Karpas-422 (cell line): Measurements from ENCODE around the gene HK3. TPM values are rescaled to one million over a fixed set of nuclear protein-coding genes. Genes with fewer than 3 reads are reported as not detected.

Source experiments
- DNase-seq: peaks from one replicate; pipeline ENCODE4 v3.0.0-alpha.2; 2015
- H2AFZ ChIP-seq: fragments of 200-600 bp; sonication (generic); 2 replicates; pipeline ENCODE4 v1.6.1; 2014; ENCODE audit warnings: antibody characterized with exemption, low read length, mixed read lengths
- H3K27ac ChIP-seq: fragments of 200-600 bp; sonication (generic); 2 replicates; pipeline ENCODE4 v1.5.1; 2014; ENCODE audit warnings: mild to moderate bottlenecking, low read length, moderate library complexity
- H3K27me3 ChIP-seq: fragments of 200-600 bp; sonication (generic); 2 replicates; pipeline ENCODE4 v1.6.1; 2014; ENCODE audit warnings: low read length, mixed read lengths
- H3K36me3 ChIP-seq: fragments of 200-600 bp; sonication (generic); 2 replicates; pipeline ENCODE4 v1.6.1; 2014; ENCODE audit warnings: low read length, mixed read lengths; ENCODE audit not compliant: insufficient read depth
- H3K4me1 ChIP-seq: fragments of 200-600 bp; sonication (generic); 2 replicates; pipeline ENCODE4 v1.6.1; 2014; ENCODE audit warnings: mild to moderate bottlenecking, low read length, mixed read lengths
- H3K4me2 ChIP-seq: fragments of 200-600 bp; sonication (generic); 2 replicates; pipeline ENCODE4 v1.6.1; 2014; ENCODE audit warnings: low read length, low read depth, mild to moderate bottlenecking; ENCODE audit not compliant: poor library complexity, severe bottlenecking
- H3K4me3 ChIP-seq: fragments of 200-600 bp; sonication (generic); 2 replicates; pipeline ENCODE4 v1.5.1; 2014; ENCODE audit warnings: mild to moderate bottlenecking, antibody characterized with exemption, low read length, mixed read lengths
- H3K79me2 ChIP-seq: fragments of 200-600 bp; sonication (generic); 2 replicates; pipeline ENCODE4 v1.6.1; 2014; ENCODE audit warnings: mild to moderate bottlenecking, low read length, mixed read lengths
- H3K9ac ChIP-seq: fragments of 200-600 bp; sonication (generic); 2 replicates; pipeline ENCODE4 v1.6.0; 2014; ENCODE audit warnings: low read length
- H3K9me2 ChIP-seq: fragments of 200-600 bp; sonication (generic), shearing (Covaris generic); replicated peaks from 2 replicates; pipeline ENCODE4 v1.6.0; 2014; ENCODE audit warnings: mild to moderate bottlenecking, low read length, moderate library complexity; ENCODE audit not compliant: insufficient read depth
- H3K9me3 ChIP-seq: fragments of 300-700, 200-600 bp; sonication (generic); 2 replicates; pipeline ENCODE4 v1.6.1; 2014; ENCODE audit warnings: low read length, mixed read lengths
- H4K20me1 ChIP-seq: fragments of 200-600 bp; sonication (generic); 2 replicates; pipeline ENCODE4 v1.6.1; 2014; ENCODE audit warnings: mild to moderate bottlenecking, antibody characterized with exemption, low read length, low read depth; ENCODE audit not compliant: insufficient read depth
- total RNA-seq: library from RNA; depleted of rRNA; stranded (reverse); fragments of >200 nt; shearing (Covaris generic); gene quantifications from 2 replicates; pipeline ENCODE4 v1.2.3, GENCODE V29; 2014; ENCODE audit warnings: low replicate concordance

HK3 gene
- total RNA-seq, 1 experiment from 2014 or later: not detected

GRCh38 chr5:176878463-176878862, 20.7 kb downstream of the HK3 start:
- H3K9me3 ChIP-seq: no peaks in the 10 kb centered on the region
- H3K4me2 ChIP-seq: no peak overlapping the region
- peaks cover 2% of the 10 kb centered on the region; the same call in 1 of the 2 replicates for H4K20me1 ChIP-seq
- H3K4me1 ChIP-seq: no peaks in the 10 kb centered on the region
- no peak for DNase-seq
- H3K36me3 ChIP-seq: no peaks in the 10 kb centered on the region
- no peaks in the 10 kb centered on the region for H3K79me2 ChIP-seq
- H3K27ac ChIP-seq: no peak overlapping the region
- H3K27me3 ChIP-seq: no peaks in the 10 kb centered on the region
- no peak overlapping the region for H3K9ac ChIP-seq
- H3K4me3 ChIP-seq: no peak overlapping the region
- no peaks in the 10 kb centered on the region for H3K9me2 ChIP-seq
- H2AFZ ChIP-seq: no peak overlapping the region

DNA sequence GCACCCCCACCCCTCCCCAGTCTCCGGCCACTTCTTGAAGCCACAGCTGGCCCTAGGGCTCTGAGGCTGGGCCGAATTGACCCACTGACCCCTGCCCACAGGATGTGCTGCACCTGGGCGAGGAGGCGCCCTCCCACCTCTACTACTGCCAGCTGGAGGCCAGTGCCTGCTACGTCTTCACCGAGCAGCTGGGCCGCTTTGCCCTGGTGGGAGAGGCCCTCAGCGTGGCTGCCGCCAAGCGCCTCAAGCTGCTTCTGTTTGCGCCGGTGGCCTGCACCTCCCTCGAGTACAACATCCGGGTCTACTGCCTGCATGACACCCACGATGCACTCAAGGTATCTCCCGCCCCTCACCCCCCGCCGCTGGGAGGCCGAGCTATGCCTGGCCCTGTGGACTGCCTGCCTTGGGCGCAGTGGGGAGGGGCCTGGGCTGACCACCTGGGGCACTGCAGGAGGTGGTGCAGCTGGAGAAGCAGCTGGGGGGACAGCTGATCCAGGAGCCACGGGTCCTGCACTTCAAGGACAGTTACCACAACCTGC, 21.3 kb downstream of the HK3 start:
- no peaks in the 10 kb centered on the region for H3K4me1 ChIP-seq

DNA sequence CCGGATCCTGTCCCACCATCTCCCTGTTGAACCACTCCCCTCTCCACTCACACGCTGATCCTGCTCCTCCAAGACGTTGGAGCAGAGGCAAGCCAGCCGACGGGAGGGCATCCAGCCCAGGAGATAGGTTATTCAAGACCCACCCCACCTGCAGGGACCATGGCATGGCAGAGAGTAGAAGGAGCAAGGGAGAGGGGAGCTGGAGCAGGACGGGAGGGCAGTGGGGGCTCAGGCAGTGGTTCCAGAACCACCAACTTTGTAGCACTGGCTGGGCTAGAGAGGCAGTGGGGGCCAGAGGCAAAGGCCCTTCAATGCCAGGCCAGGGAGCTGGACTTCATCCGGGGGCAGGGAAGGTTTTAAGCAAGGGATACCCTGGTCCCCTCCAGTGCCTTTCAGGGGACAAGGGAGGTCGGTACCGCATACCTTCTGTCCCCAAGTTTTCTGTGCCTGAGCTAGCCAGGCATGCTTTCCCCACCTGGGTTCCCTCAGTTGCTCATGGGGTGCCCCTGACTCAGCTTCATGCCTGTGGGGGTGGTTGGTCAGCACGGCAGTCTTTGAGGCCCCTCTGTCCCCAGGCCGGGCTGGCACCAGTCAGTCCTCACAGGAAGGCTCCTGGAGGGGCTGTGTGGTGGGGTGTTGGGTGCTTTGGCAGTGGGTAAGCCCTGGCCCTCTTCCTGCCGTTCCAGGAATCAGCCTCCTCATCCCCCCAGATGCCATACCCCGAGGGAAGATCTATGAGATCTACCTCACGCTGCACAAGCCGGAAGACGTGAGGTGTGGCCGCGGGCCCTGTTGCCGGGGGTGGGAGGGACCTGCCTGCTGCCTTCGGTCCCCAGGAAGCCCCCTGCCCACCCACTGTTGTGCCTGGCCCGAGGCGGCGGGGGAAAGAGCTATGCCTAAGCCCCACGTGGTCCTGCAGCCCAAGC, 22.4 kb downstream of the HK3 start:
- DNase-seq: no peak
- Histone ChIP-seq H2AFZ (no peak overlapping the region), H3K27ac (no peak overlapping the region), H3K4me2 (no peak overlapping the region), H4K20me1 (no peaks in the 10 kb centered on the region; the same call in 1 of the 2 replicates), H3K79me2 (no peaks in the 10 kb centered on the region), H3K4me1 (no peaks in the 10 kb centered on the region), H3K27me3 (no peaks in the 10 kb centered on the region), H3K9ac (no peak overlapping the region), H3K9me3 (no peaks in the 10 kb centered on the region), H3K4me3 (no peak overlapping the region), H3K9me2 (no peaks in the 10 kb centered on the region), H3K36me3 (no peaks in the 10 kb centered on the region)

More for the DNA sequence above, 21.3 kb downstream of the HK3 start:
- Histone ChIP-seq H3K4me3 (no peak overlapping the region), H3K9me3 (no peaks in the 10 kb centered on the region), H3K36me3 (no peaks in the 10 kb centered on the region), H3K27me3 (no peaks in the 10 kb centered on the region), H4K20me1 (peaks cover 2% of the 10 kb centered on the region; the same call in 1 of the 2 replicates), H2AFZ (no peak overlapping the region), H3K4me2 (no peak overlapping the region), H3K79me2 (no peaks in the 10 kb centered on the region), H3K9ac (no peak overlapping the region), H3K9me2 (no peaks in the 10 kb centered on the region), H3K27ac (no peak overlapping the region)
- DNase-seq: no peak

GRCh38 chr5:176875783-176876505, 23.2 kb downstream of the HK3 start:
- H3K9ac ChIP-seq: no peak overlapping the region
- no peaks in the 10 kb centered on the region for H3K9me2 ChIP-seq
- no peaks in the 10 kb centered on the region for H3K36me3 ChIP-seq
- DNase-seq: no peak
- no peak overlapping the region for H2AFZ ChIP-seq
- H3K4me3 ChIP-seq: no peak overlapping the region
- H3K4me2 ChIP-seq: no peak overlapping the region
- no peaks in the 10 kb centered on the region for H3K9me3 ChIP-seq
- no peak overlapping the region for H3K27ac ChIP-seq
- H3K27me3 ChIP-seq: no peaks in the 10 kb centered on the region
- H3K4me1 ChIP-seq: no peaks in the 10 kb centered on the region
- no peaks in the 10 kb centered on the region; the same call in 1 of the 2 replicates for H4K20me1 ChIP-seq
- no peaks in the 10 kb centered on the region for H3K79me2 ChIP-seq

DNA sequence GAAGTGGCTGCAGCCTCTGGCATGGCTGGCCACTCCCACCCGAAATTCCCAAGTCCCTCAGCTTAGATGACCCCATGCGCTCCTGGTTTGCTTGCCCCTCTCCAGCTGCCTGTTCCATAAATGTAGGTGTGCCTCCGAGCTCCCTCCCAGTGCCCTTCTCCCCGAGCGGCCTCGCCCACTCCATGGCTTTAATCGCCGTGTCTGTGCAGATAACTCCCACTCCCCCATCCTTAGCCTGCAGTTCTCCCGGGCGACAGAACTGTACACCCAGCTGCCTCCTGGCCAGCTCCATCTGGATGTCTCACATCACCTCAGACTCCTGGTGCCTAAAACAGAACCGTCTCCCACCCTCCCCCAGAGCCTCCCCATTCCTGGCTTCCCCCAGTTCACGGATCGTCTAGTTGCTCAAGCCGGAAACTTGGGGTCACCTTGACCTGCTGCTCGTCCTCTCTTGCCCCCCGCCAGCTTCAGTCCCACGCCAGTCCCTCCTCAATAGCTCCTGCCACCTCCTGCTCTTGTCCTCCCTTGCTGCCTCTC, 24.1 kb downstream of the HK3 start:
- Histone ChIP-seq H4K20me1 (no peaks in the 10 kb centered on the region; the same call in 1 of the 2 replicates), H2AFZ (no peak overlapping the region), H3K27ac (no peak overlapping the region), H3K4me1 (no peaks in the 10 kb centered on the region), H3K79me2 (no peaks in the 10 kb centered on the region), H3K4me3 (no peak overlapping the region), H3K9me3 (no peaks in the 10 kb centered on the region), H3K36me3 (no peaks in the 10 kb centered on the region), H3K9me2 (no peaks in the 10 kb centered on the region), H3K27me3 (no peaks in the 10 kb centered on the region), H3K9ac (no peak overlapping the region), H3K4me2 (no peak overlapping the region)
- no peak for DNase-seq

DNA sequence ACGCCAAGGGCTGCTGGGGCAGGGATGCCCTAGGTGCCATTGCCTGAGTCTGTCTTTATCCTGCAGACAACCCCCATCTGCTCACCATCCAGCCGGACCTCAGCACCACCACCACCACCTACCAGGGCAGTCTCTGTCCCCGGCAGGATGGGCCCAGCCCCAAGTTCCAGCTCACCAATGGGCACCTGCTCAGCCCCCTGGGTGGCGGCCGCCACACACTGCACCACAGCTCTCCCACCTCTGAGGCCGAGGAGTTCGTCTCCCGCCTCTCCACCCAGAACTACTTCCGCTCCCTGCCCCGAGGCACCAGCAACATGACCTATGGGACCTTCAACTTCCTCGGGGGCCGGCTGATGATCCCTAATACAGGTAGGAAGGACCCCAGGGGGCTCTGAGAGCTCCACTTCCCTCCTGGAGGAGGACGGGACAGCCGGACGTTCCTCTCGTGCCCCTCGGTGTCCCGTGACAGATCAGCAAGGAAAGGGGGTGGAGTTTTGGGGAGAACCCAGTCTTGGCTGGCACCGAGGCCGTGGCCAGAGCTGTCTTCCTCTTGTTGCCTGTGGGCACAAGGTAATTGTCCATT, 24.9 kb downstream of the HK3 start:
- Histone ChIP-seq H3K9me2 (no peaks in the 10 kb centered on the region), H3K4me2 (no peak overlapping the region), H3K4me3 (no peak overlapping the region), H3K79me2 (no peaks in the 10 kb centered on the region), H4K20me1 (no peaks in the 10 kb centered on the region; the same call in 1 of the 2 replicates), H3K27me3 (no peaks in the 10 kb centered on the region), H3K4me1 (no peaks in the 10 kb centered on the region), H2AFZ (no peak overlapping the region), H3K9ac (no peak overlapping the region), H3K36me3 (no peaks in the 10 kb centered on the region), H3K27ac (no peak overlapping the region), H3K9me3 (no peaks in the 10 kb centered on the region)
- no peak for DNase-seq

- Histone ChIP-seq H3K27me3 (no peaks in the 10 kb centered on the region), H3K9ac (no peak overlapping the region), H3K4me1 (no peaks in the 10 kb centered on the region), H3K36me3 (no peaks in the 10 kb centered on the region), H3K4me2 (no peak overlapping the region), H3K4me3 (no peak overlapping the region), H4K20me1 (no peaks in the 10 kb centered on the region; the same call in 1 of the 2 replicates), H3K9me3 (no peaks in the 10 kb centered on the region), H3K27ac (no peak overlapping the region), H3K79me2 (no peaks in the 10 kb centered on the region), H2AFZ (no peak overlapping the region), H3K9me2 (no peaks in the 10 kb centered on the region)
- DNase-seq: no peak
Measured at GRCh38 chr5:176873541-176874172, 25.5 kb downstream of the HK3 start.
